CD4-positive, alpha-beta memory T cell (primary cell): ENCODE measurements around the gene VPS54. TPM values are rescaled to one million over a fixed set of nuclear protein-coding genes. Genes with fewer than 3 reads are reported as not detected.

Source experiments
- CTCF ChIA-PET: fragments of 350-600 bp; sonication (Branson Sonifier 250); formaldehyde crosslinking; loops from one replicate; lab custom pipeline; 2021; ENCODE audit warnings: inconsistent platforms; ENCODE audit not compliant: partially characterized antibody; lab: Charles Lee
- POLR2A ChIA-PET: fragments of 350-600 bp; sonication (Branson Sonifier 250); formaldehyde crosslinking; loops from one replicate; lab custom pipeline; 2021; ENCODE audit not compliant: partially characterized antibody; lab: Charles Lee
- DNase-seq, 5 donors: peaks; one replicate each; pipeline versions ENCODE4 v3.0.0 to v3.0.0-alpha.2; 2020 to 2022; ENCODE audit warnings: mixed read lengths in 1 of 5
- H3K27ac ChIP-seq: one replicate; pipeline ENCODE4 v1.7.0; 2013; ENCODE audit warnings: low read depth, low read length
- H3K27me3 ChIP-seq: 2 replicates; pipeline ENCODE4 v1.7.0; 2013; ENCODE audit warnings: mild to moderate bottlenecking, low read length, moderate library complexity; ENCODE audit not compliant: insufficient read depth
- H3K36me3 ChIP-seq: 2 replicates; pipeline ENCODE4 v1.7.0; 2013; ENCODE audit warnings: mild to moderate bottlenecking, low read length, moderate library complexity; ENCODE audit not compliant: insufficient read depth
- H3K4me1 ChIP-seq: 2 replicates; pipeline ENCODE4 v1.7.0; 2013; ENCODE audit warnings: mild to moderate bottlenecking, low read length, moderate library complexity; ENCODE audit not compliant: insufficient read depth
- H3K4me3 ChIP-seq, 2 donors: one replicate each; pipeline ENCODE4 v1.7.0; 2013; ENCODE audit warnings: low read length in 2 of 2, mild to moderate bottlenecking in 1 of 2
- H3K9me3 ChIP-seq, 2 donors: one replicate each; pipeline ENCODE4 v1.7.0; 2013; ENCODE audit warnings: low read length in 2 of 2, control low read depth in 1 of 2; ENCODE audit not compliant: control insufficient read depth in 1 of 2
- H3K27ac Mint-ChIP-seq, 7 donors: one replicate each; pipeline ENCODE4 v1.8.0; 2020 to 2021; ENCODE audit warnings: mixed read lengths in 7 of 7, mild to moderate bottlenecking in 6 of 7, inconsistent platforms in 3 of 7, moderate library complexity in 3 of 7
- H3K27me3 Mint-ChIP-seq, 2 donors: one replicate each; pipeline ENCODE4 v1.8.0; 2020 to 2021; ENCODE audit warnings: mixed read lengths in 2 of 2
- H3K36me3 Mint-ChIP-seq, 2 donors: one replicate each; pipeline ENCODE4 v1.8.0; 2020 to 2021; ENCODE audit warnings: mixed read lengths in 2 of 2, inconsistent platforms in 1 of 2, mild to moderate bottlenecking in 1 of 2
- H3K4me1 Mint-ChIP-seq, 4 donors: one replicate each; pipeline ENCODE4 v1.8.0; 2020 to 2021; ENCODE audit warnings: mixed read lengths in 4 of 4, mild to moderate bottlenecking in 1 of 4
- H3K4me3 Mint-ChIP-seq, 8 donors: one replicate each; pipeline ENCODE4 v1.8.0; 2020 to 2021; ENCODE audit warnings: mixed read lengths in 8 of 8, mild to moderate bottlenecking in 7 of 8, moderate library complexity in 6 of 8, inconsistent platforms in 3 of 8
- H3K9me3 Mint-ChIP-seq, 8 donors: one replicate each; pipeline ENCODE4 v1.8.0; 2020 to 2021; ENCODE audit warnings: mixed read lengths in 8 of 8, mild to moderate bottlenecking in 5 of 8, inconsistent platforms in 3 of 8, moderate library complexity in 1 of 8
- intact Hi-C: fragments of 100-400 bp; cut with micrococcal nuclease; formaldehyde crosslinking; loops from one replicate; pipeline ENCODE4 v1.15.1; 2023
- polyA plus RNA-seq, 2 donors: library from polyadenylated mRNA; unstranded; fragments of 300-500 nt; fragmentation: Illumina TruSeq; gene quantifications; one replicate each; pipeline ENCODE4 v1.2.3, GENCODE V29; 2021
- total RNA-seq, 2 experiments: library from RNA; stranded (reverse); gene quantifications; one replicate each; pipeline ENCODE4 v1.2.3, GENCODE V29; 2021

The VPS54 gene
- total and polyA plus RNA-seq, 4 experiments from 2014 or later, result 4.0 to 16.4 (median 12.2) TPM

DNA sequence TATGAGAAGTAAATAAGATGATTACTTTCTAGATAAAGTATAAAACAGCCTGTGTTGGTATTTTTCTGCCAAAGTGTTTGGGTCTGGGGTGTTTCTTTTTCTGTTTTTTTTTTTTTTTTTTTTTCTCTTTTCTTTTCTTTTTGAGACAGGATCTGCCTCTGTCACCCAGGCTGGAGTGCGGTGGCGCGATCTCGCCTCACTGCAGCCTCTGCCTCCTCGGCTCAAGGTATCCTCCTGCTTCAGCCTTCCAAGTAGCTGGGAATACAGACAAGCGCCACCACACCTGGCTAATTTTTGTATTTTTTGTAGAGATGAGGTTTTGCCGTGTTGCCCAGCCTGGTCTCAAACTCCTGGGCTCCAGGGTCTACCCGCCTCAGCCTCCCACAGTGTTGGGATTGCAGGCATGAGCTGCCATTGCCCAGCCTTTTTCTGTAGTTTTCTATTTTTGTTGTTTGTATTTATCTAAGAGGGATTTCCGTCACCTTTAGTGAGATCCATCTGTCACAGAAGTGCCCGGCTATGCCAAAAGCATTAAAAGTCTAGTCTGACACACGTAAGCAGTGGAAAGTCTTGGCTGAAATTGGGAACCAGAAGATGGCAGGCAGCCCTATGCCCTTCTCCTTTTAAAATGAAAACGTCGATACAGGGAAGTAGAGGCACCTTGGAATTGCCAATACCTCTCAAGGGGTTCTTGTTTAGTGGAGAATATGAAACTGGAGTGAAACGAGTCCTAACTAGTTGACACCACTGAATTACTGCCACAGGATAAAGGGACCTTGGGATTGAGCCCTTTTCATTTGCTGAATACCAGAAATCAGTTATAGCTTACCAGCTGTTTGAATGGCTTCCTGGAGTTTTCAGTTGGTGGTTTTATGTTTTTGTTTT, 163.6 kb downstream of the VPS54 start:
- no peaks in the 10 kb centered on the region for H3K27me3 Mint-ChIP-seq
- H3K4me3 ChIP-seq, result peak overlapping the region in 1 of 2 donors; percentile 44
- intact Hi-C loops, result loop anchor here (1.0 kb wide), 1 partner anchor 15 kb away; no protein-coding TSS in a partner anchor

DNA sequence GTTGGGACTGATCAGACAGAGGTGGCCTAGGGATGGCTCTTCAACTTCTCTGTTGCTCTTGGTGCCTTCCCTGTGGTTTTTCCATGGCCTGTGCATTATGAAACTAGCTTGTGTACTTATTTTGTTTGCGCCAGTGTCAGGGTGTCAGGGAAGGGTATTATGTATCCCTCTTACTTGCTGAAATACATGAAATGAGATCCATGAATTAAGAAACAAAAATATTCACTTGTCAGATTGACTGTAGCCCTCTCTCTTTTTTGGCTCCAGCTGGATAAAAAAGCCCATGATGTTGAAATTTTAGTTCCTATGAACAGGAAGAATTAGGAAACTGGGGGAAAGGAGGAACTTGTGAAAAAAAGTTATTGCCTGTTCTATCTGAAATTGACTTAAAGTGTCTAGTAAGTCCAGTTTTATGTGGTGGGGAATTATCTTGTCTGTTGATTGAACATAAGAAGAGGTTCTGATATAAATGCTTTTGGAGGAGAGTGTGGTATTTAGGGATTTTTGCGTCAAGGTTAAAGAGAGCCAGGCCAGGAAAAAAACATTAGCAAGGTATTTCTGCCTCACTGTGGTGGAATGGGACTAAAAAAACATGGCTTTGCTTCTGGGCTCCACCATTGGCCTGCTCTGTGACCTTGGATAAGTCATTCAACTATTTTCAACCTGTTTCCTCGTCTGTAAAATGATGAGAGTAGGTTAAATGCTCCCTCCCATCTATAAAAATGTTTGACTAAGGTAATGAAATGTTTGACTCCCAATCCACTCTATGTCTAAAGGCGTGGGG, 165.5 kb downstream of the VPS54 start:
- H3K9me3 ChIP-seq, result no peaks in the 10 kb centered on the region
- peaks cover 56 to 84% (median 70%) of the 10 kb centered on the region in 4 donors for H3K4me1 Mint-ChIP-seq
- peak overlapping the region; percentile 77 to 96 (median 84) for H3K27ac Mint-ChIP-seq
- POLR2A ChIA-PET, result interaction anchor here (2.2 to 10.7 kb wide), 2 partner anchors 8 to 12 kb away, joined by 5 to 113 read pairs; partner anchors contain the start of gene UGP2
- intact Hi-C loops, result no loop called here
- H3K27me3 Mint-ChIP-seq, result no peaks in the 10 kb centered on the region
- peak overlapping the region in 4 of 8 donors; percentile 7 to 60 (median 16) for H3K4me3 Mint-ChIP-seq
- no peaks in the 10 kb centered on the region for H3K27me3 ChIP-seq
- DNase-seq, result no peak
- peak overlapping the region; percentile 23 for H3K27ac ChIP-seq
- no peak overlapping the region for H3K4me3 ChIP-seq
- H3K4me1 ChIP-seq, result peaks cover 85% of the 10 kb centered on the region
- CTCF ChIA-PET, result interaction anchor here (1.0 to 5.7 kb wide), 4 partner anchors 8 to 155 kb away, joined by 3 to 37 read pairs (median 10); partner anchors contain the start of gene UGP2
- H3K36me3 Mint-ChIP-seq, result peaks cover 14 to 16% of the 10 kb centered on the region in 2 donors
- peaks cover 0 to 3% (median 0%) of the 10 kb centered on the region in 8 donors for H3K9me3 Mint-ChIP-seq
- peaks cover 7% of the 10 kb centered on the region for H3K36me3 ChIP-seq

More for the DNA sequence above, 163.6 kb downstream of the VPS54 start:
- peaks cover 16 to 29% of the 10 kb centered on the region in 2 donors for H3K36me3 Mint-ChIP-seq
- Histone ChIP-seq H3K27ac (peak overlapping the region; percentile 68), H3K27me3 (no peaks in the 10 kb centered on the region), H3K9me3 (no peaks in the 10 kb centered on the region), H3K4me1 (peaks cover 67% of the 10 kb centered on the region), H3K36me3 (peaks cover 7% of the 10 kb centered on the region)
- H3K4me1 Mint-ChIP-seq, result peaks cover 46 to 67% (median 57%) of the 10 kb centered on the region in 4 donors
- ChIA-PET CTCF (interaction anchor here (0.8 to 9.0 kb wide), 5 partner anchors 9 to 165 kb away, joined by 4 to 111 read pairs (median 37); partner anchors contain the start of gene UGP2), POLR2A (interaction anchor here (1.5 to 10.7 kb wide), 3 partner anchors 10 to 17 kb away, joined by 3 to 113 read pairs (median 5); partner anchors contain the start of gene UGP2)
- no peak for DNase-seq
- H3K4me3 Mint-ChIP-seq, result peak overlapping the region; percentile 59 to 89 (median 74)
- peaks cover 0 to 3% (median 0%) of the 10 kb centered on the region in 8 donors for H3K9me3 Mint-ChIP-seq
- H3K27ac Mint-ChIP-seq, result peak overlapping the region; percentile 77 to 96 (median 93)

DNA sequence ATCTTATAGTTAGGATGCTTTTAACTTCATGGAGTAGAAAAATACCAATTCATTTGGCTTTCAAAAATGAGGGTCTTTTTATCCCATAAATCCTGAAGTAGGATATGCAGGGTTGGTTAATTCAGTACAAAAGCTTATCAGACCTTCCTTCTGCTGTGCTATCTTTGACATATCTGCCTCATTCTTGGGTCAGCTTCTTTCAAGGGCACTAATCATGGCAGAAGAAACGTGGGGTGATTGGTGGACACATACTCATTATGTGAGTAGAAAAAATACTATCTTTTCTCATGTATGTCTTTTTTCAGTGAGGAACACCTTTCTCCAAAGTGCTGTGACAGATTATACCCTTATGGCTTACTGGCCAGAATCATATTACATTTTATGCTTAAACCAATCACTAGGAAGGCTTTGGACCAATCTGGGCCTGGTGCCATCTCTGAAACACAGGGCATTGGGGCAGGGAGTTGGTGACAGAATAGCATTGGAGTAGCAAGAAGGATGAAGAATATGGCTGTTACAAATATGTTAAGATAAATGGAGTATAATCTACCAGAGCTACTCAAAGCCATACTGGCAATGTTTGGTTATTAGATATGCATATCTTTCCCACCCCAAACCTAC, 167.4 kb downstream of the VPS54 start:
- ChIA-PET CTCF (interaction anchor here (0.9 to 5.7 kb wide), 4 partner anchors 10 to 159 kb away, joined by 3 to 37 read pairs (median 10); partner anchors contain the start of gene UGP2), POLR2A (interaction anchor here (10.7 kb wide), 1 partner anchor 10 kb away, joined by 113 read pairs; the partner anchor contains the start of gene UGP2)
- H3K9me3 ChIP-seq, result no peaks in the 10 kb centered on the region
- no peaks in the 10 kb centered on the region for H3K27me3 ChIP-seq
- H3K9me3 Mint-ChIP-seq, result peaks cover 0 to 3% (median 0%) of the 10 kb centered on the region in 8 donors
- peak overlapping the region; percentile 63 to 96 (median 79) for H3K27ac Mint-ChIP-seq
- no peak overlapping the region for H3K4me3 ChIP-seq
- H3K27me3 Mint-ChIP-seq, result no peaks in the 10 kb centered on the region
- H3K4me1 Mint-ChIP-seq, result peaks cover 60 to 94% (median 75%) of the 10 kb centered on the region in 4 donors
- H3K4me1 ChIP-seq, result peaks cover 81% of the 10 kb centered on the region
- H3K36me3 ChIP-seq, result no peaks in the 10 kb centered on the region
- H3K36me3 Mint-ChIP-seq, result peaks cover 13 to 15% of the 10 kb centered on the region in 2 donors
- H3K4me3 Mint-ChIP-seq, result peak overlapping the region in 1 of 8 donors; percentile 13
- intact Hi-C loops, result no loop called here
- DNase-seq, result no peak
- H3K27ac ChIP-seq, result no peak overlapping the region

DNA sequence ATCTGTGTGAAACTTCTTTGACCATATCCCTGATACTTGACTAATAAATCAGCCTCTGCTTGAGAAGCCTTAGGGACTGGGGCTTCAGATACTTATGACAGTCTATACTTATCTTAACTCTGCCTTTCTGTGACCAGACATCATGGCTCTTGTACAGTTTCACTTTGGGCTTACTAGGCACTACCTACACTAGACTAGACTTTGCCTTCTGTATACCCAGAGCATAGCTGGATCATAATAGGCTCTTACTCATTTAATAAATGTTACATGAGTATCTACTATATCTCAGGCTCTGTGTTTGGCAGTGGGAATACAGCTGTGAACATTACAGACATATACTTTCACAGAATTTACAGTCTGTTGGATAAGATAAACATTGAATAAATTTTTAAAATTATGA, 168.6 kb downstream of the VPS54 start:
- no peaks in the 10 kb centered on the region for H3K9me3 ChIP-seq
- Mint-ChIP-seq H3K27me3 (no peaks in the 10 kb centered on the region), H3K36me3 (peaks cover 8 to 13% of the 10 kb centered on the region in 2 donors), H3K4me3 (peak overlapping the region in 2 of 8 donors; percentile 64 to 71), H3K4me1 (peaks cover 54 to 92% (median 72%) of the 10 kb centered on the region in 4 donors), H3K9me3 (peaks cover 0 to 3% (median 0%) of the 10 kb centered on the region in 8 donors), H3K27ac (peak overlapping the region in 6 of 7 donors; percentile 31 to 96 (median 63))
- no peaks in the 10 kb centered on the region for H3K36me3 ChIP-seq
- intact Hi-C loops, result no loop called here
- peaks cover 81% of the 10 kb centered on the region for H3K4me1 ChIP-seq
- DNase-seq, result no peak
- H3K4me3 ChIP-seq, result no peak overlapping the region
- ChIA-PET CTCF (interaction anchor here (1.2 to 3.3 kb wide), 3 partner anchors 10 to 263 kb away, joined by 3 to 27 read pairs (median 4); partner anchors contain the start of gene WDPCP), POLR2A (interaction anchor here (2.2 kb wide), 1 partner anchor 9 kb away, joined by 18 read pairs; the partner anchor contains the start of gene UGP2)
- H3K27me3 ChIP-seq, result no peaks in the 10 kb centered on the region
- peak overlapping the region; percentile 13 for H3K27ac ChIP-seq

DNA sequence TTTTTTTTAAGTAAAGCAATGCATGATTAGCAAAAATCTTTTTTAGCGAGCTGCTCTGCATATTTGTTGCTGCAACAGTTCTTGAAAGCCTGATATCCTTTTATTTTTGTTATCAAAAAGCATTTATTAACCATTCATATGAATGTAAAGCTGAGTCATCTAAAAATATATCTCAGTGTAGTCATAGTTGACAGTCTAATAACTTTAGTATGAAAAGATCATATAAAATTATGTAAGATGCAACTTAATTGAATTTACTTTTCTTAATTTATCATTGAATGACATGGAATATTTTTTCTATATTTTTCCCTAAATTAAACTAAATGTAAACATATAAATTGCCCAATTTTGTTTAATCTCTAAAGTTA, 169.0 kb downstream of the VPS54 start:
- H3K4me3 Mint-ChIP-seq, result no peak overlapping the region
- no peaks in the 10 kb centered on the region for H3K27me3 ChIP-seq
- H3K9me3 ChIP-seq, result no peaks in the 10 kb centered on the region
- DNase-seq, result no peak
- peaks cover 58 to 93% (median 73%) of the 10 kb centered on the region in 4 donors for H3K4me1 Mint-ChIP-seq
- no peak overlapping the region for H3K4me3 ChIP-seq
- no peaks in the 10 kb centered on the region for H3K27me3 Mint-ChIP-seq
- H3K27ac Mint-ChIP-seq, result peak overlapping the region in 1 of 7 donors; percentile 96
- ChIA-PET CTCF (interaction anchor here (1.2 to 3.3 kb wide), 3 partner anchors 9 to 262 kb away, joined by 3 to 27 read pairs (median 4); partner anchors contain the start of gene WDPCP), POLR2A (interaction anchor here (2.2 kb wide), 1 partner anchor 9 kb away, joined by 18 read pairs; the partner anchor contains the start of gene UGP2)
- H3K4me1 ChIP-seq, result peaks cover 76% of the 10 kb centered on the region
- H3K9me3 Mint-ChIP-seq, result peaks cover 0 to 3% (median 0%) of the 10 kb centered on the region in 8 donors
- H3K36me3 Mint-ChIP-seq, result peaks cover 9 to 13% of the 10 kb centered on the region in 2 donors
- no peaks in the 10 kb centered on the region for H3K36me3 ChIP-seq
- intact Hi-C loops, result no loop called here
- peak overlapping the region; percentile 13 for H3K27ac ChIP-seq
